Measurements from ENCODE around the gene TOPBP1.
A peak's percentile ranks its signal among the peaks of the same experiment; 100 is the strongest.
"Not testable (repeated sequence)": the region's sequence is repeated elsewhere in the genome, so short reads cannot be mapped to it uniquely, and the experiment has no call there.

The TOPBP1 gene

DNA sequence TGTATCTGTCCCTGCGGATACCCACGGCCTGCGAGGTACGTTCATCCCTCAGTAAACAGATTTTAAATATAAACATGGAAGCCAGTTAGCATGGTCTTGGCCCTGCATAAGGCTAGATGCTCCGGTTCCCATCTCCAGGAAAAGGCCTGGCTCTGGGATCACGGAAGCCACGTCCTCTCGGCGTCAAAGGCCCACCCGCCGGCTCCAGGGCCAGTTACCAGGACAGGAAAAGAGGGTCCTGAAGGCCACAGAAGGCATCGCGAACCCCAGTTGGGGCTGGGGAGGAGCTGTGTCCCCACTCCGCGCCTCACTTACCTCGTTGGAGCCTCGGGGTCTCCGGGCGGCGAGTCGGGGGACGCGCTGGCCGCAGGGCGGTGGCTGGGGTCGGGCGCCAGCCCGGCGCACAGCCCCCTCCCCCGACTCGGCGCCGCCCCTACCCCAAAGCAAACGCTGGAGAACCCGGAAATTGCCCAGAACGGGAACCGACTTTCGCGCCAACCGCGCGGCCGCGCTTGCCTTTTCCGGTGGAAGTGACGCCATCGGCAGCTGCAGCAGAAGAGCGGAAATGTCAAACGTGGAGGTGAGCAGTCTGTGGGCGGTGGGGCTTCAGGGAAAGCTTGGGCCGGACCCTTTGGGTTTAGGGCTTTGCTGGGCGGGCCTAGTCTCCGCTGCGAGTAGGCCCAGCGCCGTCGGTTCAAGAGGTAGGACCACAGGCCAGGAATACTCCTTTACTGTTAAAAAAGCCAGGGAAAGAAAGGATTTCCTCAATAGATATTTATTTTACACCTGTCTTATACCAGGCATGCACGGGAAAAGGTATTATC is at the start of gene TOPBP1:
TSS of gene TOPBP1 (minus strand) at position 488 of the 824 bp plus-strand sequence. CDS start 814 bp downstream, outside the sequence.
- DNase-seq, result peak; percentile 88

DNA sequence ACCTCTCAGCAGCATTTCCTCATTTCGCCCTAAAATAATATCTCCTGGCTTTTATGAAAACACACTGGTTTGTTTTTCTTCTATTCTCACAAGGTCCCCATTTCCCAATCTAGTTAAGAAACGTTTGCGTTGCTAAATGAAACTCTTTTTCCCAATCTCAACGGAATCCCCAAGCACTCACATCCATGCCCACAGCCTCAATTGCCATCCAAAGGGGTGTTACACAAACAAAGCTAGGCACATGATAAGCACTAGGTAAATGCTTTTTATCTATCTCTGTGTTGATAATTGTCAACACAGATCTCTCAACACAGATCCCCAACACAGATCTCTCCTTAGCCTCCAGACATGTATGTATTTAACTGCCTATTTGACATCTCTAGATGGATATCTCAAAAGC is 49.3 kb upstream of the TOPBP1 start:
- no peak for DNase-seq

DNA sequence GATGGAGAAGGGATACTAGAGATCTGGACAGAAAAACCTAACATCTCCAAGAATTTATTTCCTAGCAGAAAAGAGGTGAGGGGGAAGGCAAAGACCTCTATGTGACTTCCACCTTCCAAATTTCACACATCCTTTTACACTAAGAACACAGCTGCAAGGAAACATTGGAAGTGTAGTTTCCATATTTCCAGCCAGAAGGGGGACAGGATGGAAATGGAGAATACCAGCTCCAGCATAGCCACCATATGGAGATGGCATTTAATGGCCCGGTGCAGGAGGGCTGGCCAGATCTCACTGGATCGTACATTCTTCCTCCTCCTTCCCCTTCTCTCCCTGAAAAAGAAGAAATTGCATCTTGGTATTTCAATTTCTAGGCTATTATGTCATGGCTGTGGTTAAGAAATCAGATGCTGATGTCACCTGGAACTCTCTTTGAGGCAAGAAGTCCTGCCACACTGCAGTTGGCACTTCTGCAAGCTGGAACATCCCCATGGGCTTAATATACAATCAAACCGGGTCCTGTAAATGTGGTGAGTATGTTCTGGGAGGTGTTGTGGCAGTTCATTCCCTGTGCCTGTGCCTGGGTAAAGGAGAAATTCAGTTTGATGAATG is 47.5 kb upstream of the TOPBP1 start:
- DNase-seq, result no peak

DNA sequence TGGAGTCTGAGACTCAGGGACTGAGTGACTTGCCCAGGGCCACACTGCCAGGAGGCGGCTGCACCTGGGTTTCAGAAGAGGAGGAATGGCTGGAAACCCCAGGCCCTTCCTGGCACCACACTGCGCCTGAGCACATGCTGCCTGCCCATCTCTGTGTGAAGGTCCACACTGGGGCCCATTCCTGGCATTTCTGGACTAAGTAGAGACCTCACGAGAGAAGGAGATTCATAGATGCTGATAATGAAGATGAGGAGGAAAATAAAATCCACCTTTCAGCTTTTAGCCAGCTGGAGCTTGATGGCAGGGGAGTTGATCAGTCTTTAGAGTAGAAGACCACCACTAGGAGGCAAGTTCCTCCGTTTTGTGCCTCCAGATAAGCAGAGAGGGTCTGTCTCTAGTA is 44.3 kb upstream of the TOPBP1 start:
- no peak for DNase-seq

DNA sequence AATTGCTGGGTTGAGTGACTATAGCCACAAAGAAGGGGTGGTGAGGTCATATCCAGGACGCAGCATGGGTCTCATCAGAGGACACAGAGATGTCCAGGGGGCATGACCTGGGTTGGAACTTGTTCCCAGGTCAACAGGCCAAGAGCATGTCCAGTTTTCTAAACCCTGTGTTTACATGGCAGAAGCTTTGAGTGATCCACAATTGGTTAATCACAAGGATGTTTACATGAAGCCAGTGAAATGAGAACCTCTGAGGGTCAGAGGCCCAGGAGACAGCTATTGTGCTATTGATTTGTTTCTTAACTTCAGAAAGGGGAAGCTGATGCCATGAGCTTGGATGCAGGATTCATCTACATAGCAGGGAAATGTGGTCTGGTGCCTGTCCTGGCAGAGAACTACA is 42.2 kb upstream of the TOPBP1 start:
- no peak for DNase-seq

DNA sequence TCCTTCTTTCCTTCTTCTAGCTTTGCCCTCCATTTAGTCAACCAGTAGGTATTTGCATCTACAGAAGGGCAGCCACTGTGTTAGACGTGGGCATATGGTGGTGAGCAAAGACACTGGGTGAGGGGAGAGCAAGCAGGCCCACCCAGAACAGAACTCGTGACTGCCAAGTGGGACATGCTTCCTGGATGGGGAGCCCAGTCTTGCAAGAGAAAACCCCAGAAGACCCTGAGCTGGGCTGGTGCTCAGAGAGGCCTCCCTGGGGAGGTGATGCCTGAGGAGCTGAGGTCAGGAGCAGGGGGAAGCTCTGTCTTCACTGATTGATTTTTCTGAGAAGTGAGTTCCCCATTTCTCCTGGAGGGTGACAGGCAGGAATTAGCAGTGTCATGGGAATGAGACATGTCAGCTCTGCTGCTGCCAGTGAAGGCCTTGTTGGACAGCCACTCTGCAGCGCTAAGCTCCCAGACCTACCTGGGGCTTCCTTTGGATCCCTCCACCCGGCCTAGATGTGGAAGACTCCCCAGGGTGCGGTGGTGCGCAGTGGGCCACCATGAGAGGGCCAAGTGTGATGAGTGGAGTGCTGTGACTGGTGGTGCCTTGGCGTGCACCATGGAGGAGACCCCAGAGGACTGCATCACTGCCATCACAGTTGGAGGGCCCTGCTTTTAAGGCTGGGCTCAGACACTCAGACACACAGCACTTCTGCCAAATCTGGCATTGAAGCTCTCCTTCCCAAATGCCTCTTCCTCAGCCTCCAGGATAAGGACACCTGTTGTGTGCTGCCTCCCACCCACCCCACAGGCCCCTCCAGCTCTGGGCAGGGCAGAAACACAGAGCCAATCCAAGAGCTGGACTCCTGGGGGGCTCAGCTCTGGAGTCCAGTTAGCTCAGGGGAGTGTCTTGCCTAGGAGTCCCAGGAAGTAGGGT is 40.0 kb upstream of the TOPBP1 start:
- no peak for DNase-seq

GRCh38 chr3:133700351-133700750 is 38.6 kb upstream of the TOPBP1 start:
- DNase-seq, result no peak

DNA sequence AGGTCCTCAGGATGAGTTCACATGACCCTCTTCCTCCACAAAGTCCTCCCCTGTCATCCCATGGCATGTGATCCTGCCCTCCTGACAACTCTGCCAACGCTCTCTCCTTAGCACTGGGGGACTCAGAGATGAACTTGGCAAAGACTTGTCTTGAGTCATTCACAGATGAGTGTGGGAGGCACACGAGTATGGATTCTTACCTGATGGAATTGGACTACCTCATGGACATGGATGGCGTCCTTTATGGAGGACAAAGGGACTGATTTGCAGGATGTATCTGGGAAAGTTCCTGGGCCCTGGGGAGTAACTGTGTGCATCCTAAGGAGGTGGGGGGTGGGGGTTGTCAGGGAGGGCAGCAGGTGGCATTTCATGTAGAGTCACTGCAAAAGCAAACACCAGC is 38.2 kb upstream of the TOPBP1 start:
- no peak for DNase-seq

DNA sequence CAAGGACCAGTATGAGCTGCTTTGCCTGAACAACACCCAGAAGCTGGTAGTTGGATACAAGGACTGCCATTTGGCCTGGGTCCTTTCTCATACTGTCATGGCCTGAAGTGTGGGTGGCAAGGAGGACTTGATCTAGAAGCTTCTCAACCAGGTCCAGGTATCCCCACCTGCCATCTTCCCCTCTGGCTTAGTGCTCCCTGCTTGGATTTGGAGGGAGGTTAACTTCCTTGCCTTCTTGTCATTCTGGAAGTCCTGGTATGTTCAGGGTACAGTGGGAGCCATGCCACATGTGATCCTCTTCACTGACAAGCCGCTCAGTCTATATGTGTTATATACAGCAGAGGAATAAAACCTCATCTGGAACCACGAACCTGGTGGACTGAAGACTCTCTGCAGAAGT is 37.7 kb upstream of the TOPBP1 start:
- no peak for DNase-seq

- no peak for DNase-seq
Observed at GRCh38 chr3:133697960-133698359, 36.2 kb upstream of the TOPBP1 start.

DNA sequence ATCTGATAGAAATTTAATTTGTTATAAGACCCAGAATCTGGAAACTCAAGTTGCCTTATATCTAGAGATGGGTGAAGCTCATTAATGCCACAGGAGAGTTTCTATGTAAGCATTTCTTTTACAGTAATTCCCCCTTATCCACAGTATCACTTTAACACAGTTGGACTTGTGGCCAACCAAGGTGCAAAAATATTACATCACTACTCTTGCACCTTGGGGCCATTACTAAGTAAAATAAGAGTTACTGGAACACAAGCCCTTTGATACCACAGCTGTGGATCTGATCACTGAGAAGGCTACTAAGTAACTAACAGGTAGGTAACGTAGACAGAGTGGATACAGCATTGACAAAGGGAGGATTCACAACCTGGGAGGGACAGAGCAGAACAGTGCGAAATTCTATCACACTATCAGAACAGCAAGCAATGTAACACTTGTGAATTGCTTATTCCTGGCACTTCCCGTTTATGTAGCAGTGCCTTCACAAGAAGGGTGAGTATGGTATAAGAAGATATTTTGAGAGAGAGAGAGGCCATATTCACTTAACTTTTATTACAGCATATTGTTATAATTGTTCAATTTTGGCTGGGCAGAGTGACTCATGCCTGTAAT is 33.9 kb upstream of the TOPBP1 start:
- no peak for DNase-seq

DNA sequence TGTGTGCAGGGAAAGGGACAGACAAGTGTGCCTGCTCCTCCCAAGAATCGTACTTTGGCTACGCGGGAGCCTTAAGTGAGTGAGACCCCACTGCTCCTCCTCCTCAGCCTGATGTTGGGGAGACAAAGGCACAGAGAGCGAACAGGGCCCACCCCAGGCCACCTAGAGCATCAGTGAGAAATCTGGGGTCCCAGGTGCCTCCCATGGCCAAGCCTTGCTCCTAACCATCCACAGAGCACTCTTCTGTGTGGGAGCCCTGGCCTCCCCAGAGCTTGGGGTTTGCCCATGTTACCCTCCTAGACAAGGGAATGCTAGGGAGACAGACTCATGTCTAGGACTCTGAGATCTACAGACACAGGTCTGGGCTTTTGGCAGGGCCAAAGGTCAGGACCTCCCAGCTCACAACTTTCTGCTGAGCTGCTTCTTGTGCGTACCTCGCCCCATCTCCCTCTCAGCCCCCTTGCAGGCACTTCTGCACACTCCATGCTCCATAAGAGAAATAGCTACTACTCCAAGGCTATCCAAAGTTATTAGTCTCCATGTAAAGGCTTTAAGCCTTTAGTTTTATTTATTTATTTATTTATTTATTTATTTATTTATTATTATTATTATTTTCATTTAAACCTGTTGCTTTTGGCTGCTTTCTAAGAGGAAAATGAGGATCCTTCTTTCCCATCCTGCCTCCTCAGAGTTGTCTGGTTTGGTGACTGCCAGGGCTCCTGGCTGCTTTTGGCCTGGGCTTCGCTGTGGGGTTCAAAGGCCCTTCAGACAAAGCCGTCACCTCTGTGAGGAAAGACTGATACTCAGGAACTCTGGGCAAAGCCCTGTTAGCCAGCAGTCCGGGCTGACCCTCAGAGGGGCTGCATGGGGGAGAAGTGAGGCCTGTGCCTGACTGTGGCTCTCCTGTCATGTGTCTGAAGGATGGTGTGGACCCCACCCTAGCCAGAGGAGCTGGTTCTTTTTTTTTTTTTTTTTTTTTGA is 32.8 kb upstream of the TOPBP1 start:
- no peak for DNase-seq

DNA sequence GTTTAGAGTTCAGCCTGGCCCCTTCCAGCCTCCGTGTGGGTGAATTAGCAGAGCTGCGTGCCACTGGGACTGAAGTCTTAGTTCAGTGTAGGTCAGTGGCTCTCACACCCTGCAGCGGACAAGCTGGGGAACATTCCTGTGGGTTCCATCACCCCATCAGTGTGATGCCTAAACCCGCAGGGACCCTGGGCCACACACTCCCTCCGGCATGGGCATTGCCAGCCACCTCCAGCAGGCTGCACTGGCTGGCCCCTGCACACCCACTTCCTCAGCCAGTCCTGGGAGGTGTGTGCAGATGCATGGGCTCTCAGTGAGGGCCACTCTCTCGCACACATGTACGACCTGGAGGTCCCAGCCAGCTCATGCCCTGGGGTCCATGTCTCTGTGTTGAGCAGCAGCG is 32.1 kb upstream of the TOPBP1 start:
- DNase-seq, result no peak

- no peak for DNase-seq
Observed at GRCh38 chr3:133692759-133693158, 31.0 kb upstream of the TOPBP1 start.

DNA sequence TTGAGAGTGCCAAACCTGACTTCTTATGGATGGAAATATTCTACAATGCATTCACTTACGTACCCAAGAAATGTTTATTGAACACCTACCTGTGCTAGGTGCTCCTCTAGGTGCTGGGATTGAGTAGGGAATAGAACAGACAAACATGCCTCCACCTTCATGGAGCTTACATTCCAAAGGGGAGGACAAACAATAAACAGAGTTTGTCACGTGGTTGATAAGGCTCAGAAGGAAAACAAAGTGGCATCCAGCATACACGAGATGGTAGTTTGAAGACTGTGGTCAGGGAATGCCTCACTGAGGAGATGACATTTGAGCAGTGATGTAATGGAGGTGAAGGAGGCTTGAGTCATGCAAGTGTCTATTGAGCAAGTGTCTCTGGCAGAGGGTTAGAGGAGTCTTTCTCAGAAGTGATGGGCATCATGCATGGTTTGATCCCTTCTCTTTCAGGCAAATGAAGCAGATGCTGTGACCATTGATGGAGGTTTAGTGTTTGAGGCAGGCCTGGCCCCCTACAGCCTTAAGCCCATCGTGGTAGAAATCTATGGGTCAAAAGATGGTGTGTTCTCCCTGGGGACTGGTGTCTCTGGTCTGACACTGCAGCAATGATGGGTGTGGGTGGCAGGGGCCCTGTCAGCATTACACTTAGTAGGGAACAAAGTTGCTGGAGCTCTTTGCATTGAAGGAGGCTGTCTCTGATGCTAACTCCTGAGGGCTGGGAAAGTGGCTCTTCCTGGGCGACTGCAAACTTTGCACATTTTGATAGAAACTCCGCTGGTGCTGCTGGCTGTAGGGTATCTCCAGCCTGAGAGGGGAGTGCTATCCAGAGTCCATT is 29.7 kb upstream of the TOPBP1 start:
- no peak for DNase-seq

DNA sequence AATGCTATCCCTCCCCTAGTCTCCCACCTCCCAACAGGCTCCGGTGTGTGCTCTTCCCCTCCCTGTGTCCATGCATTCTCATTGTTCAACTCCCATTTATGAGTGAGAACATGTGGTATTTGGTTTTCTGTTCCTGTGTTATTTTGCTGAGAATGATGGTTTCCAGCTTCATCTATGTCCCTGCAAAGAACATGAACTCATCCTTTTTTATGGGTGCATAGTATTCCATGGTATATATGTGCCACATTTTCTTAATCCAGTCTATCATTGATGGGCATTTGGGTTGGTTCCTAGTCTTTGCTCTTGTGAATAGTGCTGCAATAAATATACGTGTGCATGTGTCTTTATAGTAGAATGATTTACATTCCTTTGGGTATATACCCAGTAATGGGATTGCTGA is 16.3 kb upstream of the TOPBP1 start:
- DNase-seq, result not testable (repeated sequence)

- DNase-seq, result no peak
Observed at GRCh38 chr3:133676336-133677118, 14.8 kb upstream of the TOPBP1 start.

DNA sequence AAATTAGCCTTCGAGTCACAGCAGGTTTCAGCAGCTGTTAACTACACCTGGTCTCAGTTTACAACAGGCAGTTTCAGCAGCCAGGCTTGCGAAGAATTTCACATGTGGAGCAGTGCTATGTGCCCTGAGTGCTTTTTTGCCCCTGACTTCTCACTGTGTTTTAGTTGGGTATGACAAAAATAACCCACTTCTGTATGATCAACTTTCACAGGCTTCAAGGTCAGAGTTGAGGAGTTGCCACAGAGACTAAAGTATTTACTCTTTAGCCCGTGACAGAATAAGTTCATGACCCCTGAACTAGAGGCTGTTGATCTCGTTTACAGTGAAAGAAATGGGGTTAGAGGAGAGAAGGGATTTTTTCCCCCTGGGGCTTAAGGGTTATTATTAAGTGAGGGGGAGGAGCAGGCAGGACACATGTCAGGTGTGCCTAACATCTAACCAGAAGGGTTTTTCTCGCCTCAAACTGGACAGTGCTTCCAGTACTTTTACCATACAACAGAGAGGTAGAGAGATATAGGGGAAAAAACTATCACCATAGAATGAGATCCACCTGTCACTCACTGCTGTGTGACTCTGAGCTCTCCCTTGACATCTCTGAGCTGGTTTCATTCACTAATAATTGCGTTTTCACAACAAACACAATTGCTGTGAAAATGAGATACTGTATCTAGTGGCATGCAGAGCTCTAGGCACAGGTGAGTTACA is 14.0 kb upstream of the TOPBP1 start:
- no peak for DNase-seq

DNA sequence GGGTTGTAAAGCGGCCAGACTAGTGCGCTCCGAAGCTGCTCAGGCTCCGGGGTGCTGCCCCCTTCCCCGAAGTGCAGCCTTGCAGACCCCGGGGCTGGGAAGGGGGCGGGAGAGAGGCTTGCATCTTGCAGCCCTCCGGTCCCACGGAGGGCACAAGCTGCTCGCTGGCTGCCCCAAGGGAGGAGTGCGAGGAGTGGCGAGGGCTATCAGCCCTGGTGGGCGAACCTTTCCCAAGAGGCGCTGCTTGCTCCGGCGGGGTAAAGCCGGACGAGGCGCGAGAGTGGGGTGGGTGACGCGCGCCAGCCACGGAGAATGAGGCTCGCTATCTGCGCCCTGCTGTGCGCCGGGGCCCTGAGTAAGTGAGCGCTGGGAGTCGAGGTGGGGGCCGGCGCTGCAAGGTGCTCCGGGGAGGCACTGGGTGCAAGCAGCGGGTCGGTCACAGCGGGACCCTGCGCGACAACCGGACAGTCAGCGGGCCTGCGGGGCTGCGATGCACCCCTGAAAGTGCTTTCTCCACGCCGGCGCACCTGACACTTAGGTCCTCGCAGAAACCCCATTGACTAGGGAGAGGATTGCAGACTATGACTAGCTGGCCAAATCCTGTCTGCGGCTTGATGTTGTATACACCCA is 12.7 kb upstream of the TOPBP1 start:
- no peak for DNase-seq

Data from NCI-H1092 (cell line).